ENCODE results near the gene FRMD3.
A peak's percentile ranks its signal among the peaks of the same experiment; 100 is the strongest.

The FRMD3 gene

DNA sequence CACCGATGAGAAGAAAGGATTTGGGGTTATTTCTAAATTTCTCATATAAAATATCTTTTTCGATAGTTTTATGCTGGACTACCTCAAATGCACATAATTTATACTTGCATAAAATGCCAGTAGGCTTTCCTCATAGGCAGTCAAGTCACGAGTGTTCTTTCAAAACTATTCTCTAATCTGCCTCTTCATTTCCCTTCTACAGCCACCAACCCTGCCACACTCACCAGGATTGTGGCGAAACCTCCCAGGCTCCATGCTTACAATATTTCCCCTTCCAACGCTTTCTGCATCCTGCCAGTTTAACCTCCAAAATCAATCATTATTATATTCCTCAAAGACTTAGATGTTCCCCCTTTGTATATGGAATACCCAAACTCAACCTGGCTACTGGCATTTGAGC is 65.4 kb downstream of the FRMD3 start:
- no peak for DNase-seq (ENCODE audit: low spot score)

DNA sequence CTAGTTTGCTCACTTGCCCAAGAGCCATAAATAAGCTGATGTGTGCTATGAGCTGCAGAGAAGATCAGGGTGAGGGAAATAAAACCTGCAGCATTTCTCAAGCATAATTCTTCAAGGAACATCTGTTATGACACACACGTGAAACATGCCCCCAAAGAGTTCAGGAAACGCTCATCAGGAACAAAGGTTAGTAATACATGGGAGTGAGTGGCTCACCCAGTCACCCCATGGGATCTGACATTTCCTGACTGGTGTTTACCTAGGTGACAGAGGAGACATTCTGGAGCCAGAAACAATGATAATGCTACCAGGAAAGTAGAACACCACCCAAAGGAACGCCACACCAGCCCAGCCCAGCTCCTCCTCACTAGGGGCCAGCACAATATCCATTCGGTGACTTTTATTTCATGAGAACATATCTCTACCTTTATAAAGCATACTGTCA is 66.0 kb downstream of the FRMD3 start:
- DNase-seq (ENCODE audit: low spot score), result peak; percentile 13

DNA sequence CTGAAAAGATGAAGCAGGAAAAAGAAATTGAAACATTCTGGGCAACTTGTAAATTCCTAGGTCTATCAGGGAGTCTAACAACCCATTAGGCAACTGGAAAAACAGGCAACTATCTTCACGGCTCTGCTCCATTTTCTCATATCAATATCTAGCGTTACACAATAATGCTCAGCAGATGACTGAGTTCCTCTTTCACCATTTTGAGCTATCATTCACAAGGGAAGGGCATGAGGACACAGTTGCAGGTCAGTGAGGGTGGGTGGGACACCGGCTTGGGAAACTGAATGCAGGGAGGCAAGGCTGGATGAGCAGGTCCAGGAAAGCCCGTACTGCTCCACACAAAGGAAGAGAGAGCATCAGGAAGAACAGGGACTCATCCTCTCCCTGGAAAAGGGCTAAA is 67.0 kb downstream of the FRMD3 start:
- no peak for DNase-seq (ENCODE audit: low spot score)

DNA sequence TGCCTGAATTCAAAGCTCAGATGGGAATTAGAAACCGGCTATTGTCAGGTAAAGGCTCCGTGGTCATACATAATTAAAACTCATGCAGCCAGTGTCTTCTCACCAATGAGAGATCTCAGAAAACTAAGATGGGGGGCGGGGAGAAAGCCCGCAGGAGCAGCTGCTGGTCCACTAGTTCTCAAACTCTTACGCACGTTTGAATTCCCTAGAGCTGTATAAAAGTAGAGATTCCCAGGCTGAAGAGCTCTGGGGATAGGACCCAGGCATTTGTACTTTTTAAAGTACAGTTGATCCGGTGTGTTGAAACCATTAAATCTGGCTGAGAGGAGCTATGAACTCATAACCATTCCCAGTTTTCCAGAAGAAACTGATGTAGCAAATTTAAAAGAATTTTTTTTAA is 68.5 kb downstream of the FRMD3 start:
- no peak for DNase-seq (ENCODE audit: low spot score)

DNA sequence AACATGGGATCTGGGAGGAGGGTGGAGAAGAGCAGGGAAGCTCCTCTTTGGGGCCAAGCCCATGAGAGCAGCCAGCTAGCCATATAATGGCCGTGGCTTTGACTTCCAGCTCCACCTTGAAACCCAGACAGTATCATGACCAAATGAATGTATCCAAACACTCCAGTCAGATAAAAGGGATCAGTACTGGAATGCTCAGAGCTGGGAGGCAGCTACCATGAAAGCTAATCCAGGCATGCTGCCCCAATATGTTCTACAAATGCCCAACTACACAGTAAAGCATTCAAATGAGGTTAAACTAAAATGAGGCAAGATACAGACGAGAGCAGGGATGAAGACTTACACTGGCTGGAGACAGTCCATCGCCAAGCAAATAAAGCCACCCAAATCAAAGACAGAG is 69.4 kb downstream of the FRMD3 start:
- DNase-seq (ENCODE audit: low spot score), result no peak

GRCh38 chr9:83466877-83467276 is 71.3 kb downstream of the FRMD3 start:
- DNase-seq (ENCODE audit: low spot score), result no peak

DNA sequence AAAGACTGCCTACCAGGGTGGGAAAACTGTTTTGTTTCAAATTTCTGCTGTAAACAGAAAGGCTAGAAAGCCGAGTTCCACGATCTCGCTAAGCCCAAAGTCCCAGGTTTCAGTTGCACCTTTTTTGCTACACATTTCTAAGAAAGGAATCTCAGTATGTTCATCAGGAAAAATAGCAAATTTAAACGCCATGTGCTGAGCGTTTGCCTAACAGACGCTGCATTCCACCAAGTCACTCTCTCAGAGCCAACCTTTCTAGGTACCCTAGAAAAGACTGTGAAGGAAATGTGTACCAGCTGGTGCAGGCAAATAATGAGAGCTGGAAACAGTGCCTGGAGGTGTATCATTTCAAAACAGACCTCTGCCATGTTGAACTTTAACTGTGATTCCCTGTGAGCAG is 71.8 kb downstream of the FRMD3 start:
- DNase-seq (ENCODE audit: low spot score), result no peak

GRCh38 chr9:83459830-83460229 is 78.4 kb downstream of the FRMD3 start:
- no peak for DNase-seq (ENCODE audit: low spot score)

GRCh38 chr9:83458530-83458929 is 79.7 kb downstream of the FRMD3 start:
- DNase-seq (ENCODE audit: low spot score), result no peak

DNA sequence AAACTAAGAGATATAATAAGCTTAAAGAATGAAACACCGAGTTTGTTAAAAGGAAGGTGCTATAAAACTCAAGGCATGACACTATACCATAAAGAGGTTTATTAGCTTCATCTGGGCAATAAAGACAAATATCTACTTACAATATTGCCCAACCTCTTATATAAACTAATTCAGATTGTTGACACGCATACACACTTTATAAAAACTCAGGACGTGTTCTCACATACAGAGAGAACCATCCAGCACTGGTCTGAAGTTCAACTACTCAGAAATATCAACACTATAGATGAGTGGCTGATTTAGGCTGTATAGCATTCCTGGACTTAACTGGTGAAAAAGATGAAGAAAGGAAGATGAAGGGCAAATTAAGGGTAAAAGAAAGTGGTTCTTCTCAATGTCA is 81.2 kb downstream of the FRMD3 start:
- DNase-seq (ENCODE audit: low spot score), result no peak

GRCh38 chr9:83456226-83456625 is 82.0 kb downstream of the FRMD3 start:
- DNase-seq (ENCODE audit: low spot score), result no peak

DNA sequence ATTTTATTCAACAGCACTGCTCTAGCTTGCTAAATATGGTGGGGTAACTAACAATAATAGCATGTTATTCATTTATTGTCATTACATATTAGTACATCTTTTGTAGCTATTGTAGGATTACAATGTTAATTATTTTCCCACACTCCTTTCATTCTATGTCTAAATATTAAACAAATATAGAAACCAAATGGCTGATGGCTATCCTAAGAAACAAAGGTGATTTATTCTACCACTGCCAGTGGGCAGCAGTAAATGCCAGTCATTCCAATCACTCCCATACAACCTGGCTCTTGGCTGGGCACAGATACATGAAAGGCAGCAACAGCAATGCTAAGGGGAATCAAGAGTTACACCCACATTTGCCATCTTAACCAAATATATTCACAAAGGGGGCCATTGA is 84.1 kb downstream of the FRMD3 start:
- no peak for DNase-seq (ENCODE audit: low spot score)

- DNase-seq (ENCODE audit: low spot score), result no peak
Measured at GRCh38 chr9:83451308-83451707, 86.9 kb downstream of the FRMD3 start.

DNA sequence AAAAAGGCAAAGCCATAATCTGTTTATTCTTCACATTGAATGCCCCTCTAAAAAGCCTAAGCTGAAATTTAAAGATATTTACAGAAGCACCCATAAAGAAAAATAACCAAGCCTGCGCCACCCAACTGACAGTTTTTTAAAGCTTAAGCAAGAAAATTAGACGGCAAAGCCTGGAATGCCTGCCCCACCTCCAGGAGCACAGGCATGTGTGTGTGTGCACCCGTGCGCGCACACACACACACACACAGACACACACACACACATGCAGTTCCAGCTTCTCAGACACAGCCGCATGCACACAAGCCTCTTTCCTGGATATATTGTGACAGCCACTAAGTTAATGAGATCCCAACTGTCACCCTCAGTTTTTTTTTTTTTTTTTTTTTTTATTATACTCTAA is 88.2 kb downstream of the FRMD3 start:
- DNase-seq (ENCODE audit: low spot score), result no peak

DNA sequence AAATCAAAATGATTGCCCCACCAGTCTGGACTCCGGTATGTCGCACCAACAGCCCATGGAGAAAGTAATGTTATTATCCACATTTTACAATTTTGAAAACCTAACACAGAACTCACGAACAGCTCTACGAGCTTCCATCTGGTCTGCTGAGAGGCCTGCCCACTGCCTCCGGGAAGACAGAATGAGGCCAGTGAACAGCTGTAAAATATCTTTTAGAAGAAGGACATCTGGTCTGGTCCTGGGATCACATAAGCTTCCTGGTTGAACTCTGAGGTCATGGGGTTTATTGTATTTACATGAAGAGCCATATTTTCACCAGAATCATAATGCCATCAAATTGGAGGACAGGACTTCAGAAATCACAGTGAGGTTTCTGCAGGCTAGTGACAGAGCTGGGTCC is 89.0 kb downstream of the FRMD3 start:
- DNase-seq (ENCODE audit: low spot score), result no peak

DNA sequence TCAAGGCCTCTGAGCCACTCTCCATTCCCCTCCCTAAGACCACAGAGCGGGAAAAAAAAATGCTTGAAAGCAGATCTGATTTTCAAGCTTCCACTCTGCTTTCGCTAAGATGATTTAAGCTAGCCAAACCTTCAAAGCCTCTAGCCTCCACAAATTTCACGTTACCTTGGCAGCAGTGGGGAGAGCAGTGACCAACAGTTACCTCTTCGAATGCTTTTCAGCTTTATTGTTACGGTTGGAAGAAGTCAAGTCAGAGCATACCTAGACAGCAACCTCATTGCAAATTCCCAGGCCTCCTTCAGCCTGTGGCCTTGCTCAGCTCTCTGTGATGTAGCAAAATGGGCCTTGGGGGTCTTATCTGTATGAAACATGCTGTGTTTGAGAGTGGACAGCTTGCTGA is 89.6 kb downstream of the FRMD3 start:
- DNase-seq (ENCODE audit: low spot score), result no peak

- DNase-seq (ENCODE audit: low spot score), result no peak
Measured at GRCh38 chr9:83447351-83447750, 90.8 kb downstream of the FRMD3 start.

DNA sequence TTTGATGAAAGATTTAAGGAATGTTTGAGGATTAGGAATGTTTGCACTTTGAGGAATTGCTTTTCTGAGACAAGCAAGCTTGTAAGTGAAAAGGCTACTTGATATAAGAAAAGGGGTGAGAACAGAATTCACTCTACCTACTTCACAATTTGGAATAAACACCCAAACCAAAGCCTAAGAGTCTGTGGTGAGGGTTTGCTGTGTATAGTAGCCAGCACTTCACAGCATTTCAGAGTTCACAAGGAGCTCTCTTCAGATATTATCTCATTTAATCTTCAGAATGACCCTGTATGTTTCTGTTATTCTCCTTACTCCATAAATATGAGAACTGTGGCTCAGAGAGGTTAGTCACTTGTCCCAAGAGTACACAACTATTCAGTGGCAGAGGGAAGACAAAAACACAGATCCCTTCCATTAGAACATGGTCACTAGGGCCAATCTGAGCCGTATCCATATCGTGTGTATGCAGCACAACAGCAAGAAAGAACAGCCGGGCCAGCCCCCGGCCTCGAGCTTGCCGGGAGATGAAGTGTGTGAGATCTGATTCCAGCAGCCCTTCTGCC is 92.4 kb downstream of the FRMD3 start:
- no peak for DNase-seq (ENCODE audit: low spot score)

- peak; percentile 41 for DNase-seq (ENCODE audit: low spot score)
Measured at GRCh38 chr9:83444110-83444509, 94.1 kb downstream of the FRMD3 start.

DNA sequence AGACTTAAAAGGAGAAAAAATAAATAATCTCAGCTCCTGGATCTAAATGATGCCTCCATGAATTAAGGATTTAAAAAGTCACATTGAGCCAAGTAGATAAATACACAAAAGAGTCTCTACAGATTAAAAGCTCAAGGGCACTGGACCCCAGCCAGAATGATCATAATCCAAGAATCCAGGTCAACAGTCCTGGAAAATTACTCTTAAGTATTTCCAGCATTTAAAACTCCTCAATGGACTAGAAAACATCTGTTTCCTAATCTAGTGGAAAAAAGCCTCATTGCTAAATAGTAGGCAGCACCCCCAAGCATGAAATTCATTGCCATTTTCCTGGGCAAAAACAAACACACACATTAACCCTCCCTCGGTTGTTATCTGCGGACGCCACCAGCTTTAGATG is 96.8 kb downstream of the FRMD3 start:
- no peak for DNase-seq (ENCODE audit: low spot score)

DNA sequence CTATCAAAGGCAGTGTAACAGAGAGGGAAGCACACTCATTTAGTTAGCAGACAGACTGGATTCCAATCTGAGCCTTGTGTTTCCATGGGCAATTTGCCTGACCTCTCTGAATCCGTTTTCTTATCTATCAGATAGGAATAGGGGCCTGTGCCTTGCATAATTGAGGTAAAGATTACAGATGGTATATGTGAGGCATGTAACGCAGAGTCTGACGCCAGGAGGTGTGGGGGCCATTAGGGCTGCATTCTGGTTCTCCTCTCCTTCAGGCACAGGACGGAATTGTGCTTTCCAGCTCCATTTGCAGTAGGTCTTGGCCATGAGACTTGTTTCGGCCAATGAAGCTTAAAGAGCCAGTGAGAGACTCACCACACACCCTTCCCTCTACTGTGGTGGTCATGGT is 97.6 kb downstream of the FRMD3 start:
- no peak for DNase-seq (ENCODE audit: low spot score)

- no peak for DNase-seq (ENCODE audit: low spot score)
Measured at GRCh38 chr9:83435301-83435700, 102.9 kb downstream of the FRMD3 start.

- DNase-seq (ENCODE audit: low spot score), result no peak
Measured at GRCh38 chr9:83434254-83434653, 103.9 kb downstream of the FRMD3 start.

DNA sequence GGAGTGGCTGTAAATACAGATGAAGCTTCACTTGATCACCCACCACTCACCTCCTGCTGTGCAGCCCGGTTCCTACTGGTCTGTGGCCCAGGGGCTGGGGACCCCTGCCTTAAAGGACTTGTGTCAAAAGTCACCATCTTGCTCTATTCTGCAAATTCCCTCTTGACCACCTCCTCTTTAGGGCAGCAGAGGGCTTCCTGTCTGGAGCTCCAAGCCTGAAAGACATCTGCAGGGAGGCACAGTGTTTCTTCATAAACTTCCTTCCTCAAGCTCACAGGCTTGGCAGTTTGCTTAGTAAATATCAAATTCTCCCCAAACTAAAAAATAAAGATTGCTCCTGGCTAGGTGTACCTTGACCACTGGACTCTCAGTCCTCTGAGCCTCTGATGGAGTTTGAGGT is 104.4 kb downstream of the FRMD3 start:
- no peak for DNase-seq (ENCODE audit: low spot score)
